H9 (cell line): ENCODE results near the gene CENPL. TPM values are rescaled to one million over a fixed set of nuclear protein-coding genes. Genes with fewer than 3 reads are reported as not detected.

Experiments used
- DNase-seq: peaks from one replicate; pipeline ENCODE4 v3.0.0-alpha.2; 2017
- H2AFZ ChIP-seq: one replicate; pipeline ENCODE4 v1.6.1; 2013; ENCODE audit warnings: mild to moderate bottlenecking, low read length, control low read depth, moderate library complexity
- H2AK5ac ChIP-seq: 2 replicates; pipeline ENCODE4 v1.6.1; 2013; ENCODE audit warnings: low read length, control low read depth, mixed read lengths; ENCODE audit not compliant: insufficient read length
- H2BK120ac ChIP-seq: one replicate; pipeline ENCODE4 v1.6.1; 2013; ENCODE audit warnings: low read depth, mild to moderate bottlenecking, low read length, control low read depth, inconsistent platforms; ENCODE audit not compliant: poor library complexity, severe bottlenecking
- H2BK12ac ChIP-seq: 2 replicates; pipeline ENCODE4 v1.6.1; 2013; ENCODE audit warnings: low read length, control low read depth, mixed read lengths, low read depth; ENCODE audit not compliant: insufficient read length
- H2BK15ac ChIP-seq: 2 replicates; pipeline ENCODE4 v1.6.1; 2013; ENCODE audit warnings: low read depth, low read length, control low read depth
- H2BK20ac ChIP-seq: one replicate; pipeline ENCODE4 v1.6.1; 2013; ENCODE audit warnings: low read depth, mild to moderate bottlenecking, low read length, control low read depth, inconsistent platforms; ENCODE audit not compliant: poor library complexity, severe bottlenecking
- H2BK5ac ChIP-seq: 2 replicates; pipeline ENCODE4 v1.6.1; 2013; ENCODE audit warnings: low read length, control low read depth, mixed read lengths; ENCODE audit not compliant: insufficient read length
- H3K14ac ChIP-seq: 2 replicates; pipeline ENCODE4 v1.6.1; 2013; ENCODE audit warnings: low read length, control low read depth; ENCODE audit not compliant: insufficient read depth
- H3K18ac ChIP-seq: 2 replicates; pipeline ENCODE4 v1.6.1; 2013; ENCODE audit warnings: low read depth, mild to moderate bottlenecking, mixed read lengths, low read length, control low read depth; ENCODE audit not compliant: insufficient read length
- H3K23ac ChIP-seq: 2 replicates; pipeline ENCODE4 v1.6.1; 2013; ENCODE audit warnings: low read length, control low read depth, mixed read lengths, low read depth; ENCODE audit not compliant: insufficient read length
- H3K23me2 ChIP-seq: 2 replicates; pipeline ENCODE4 v1.6.1; 2013; ENCODE audit warnings: low read depth, mild to moderate bottlenecking, mixed read lengths, low read length, control low read depth; ENCODE audit not compliant: insufficient read length, poor library complexity, severe bottlenecking
- H3K27ac ChIP-seq: 2 replicates; pipeline ENCODE4 v1.5.1; 2013; ENCODE audit warnings: low read length, control low read depth, mixed read lengths, low read depth; ENCODE audit not compliant: insufficient read length
- H3K27me3 ChIP-seq: 2 replicates; pipeline ENCODE4 v1.6.1; 2013; ENCODE audit warnings: low read length, control low read depth, inconsistent platforms; ENCODE audit not compliant: insufficient read depth
- H3K4ac ChIP-seq: 2 replicates; pipeline ENCODE4 v1.6.1; 2013; ENCODE audit warnings: low read depth, mild to moderate bottlenecking, control low read depth, inconsistent platforms, low read length, moderate library complexity
- H3K4me1 ChIP-seq: 2 replicates; pipeline ENCODE4 v1.6.1; 2013; ENCODE audit warnings: low read length, control low read depth, inconsistent platforms; ENCODE audit not compliant: insufficient read depth
- H3K4me2 ChIP-seq: 2 replicates; pipeline ENCODE4 v1.6.1; 2013; ENCODE audit warnings: low read length, control low read depth, mixed read lengths; ENCODE audit not compliant: insufficient read length, insufficient read depth
- H3K56ac ChIP-seq: 2 replicates; pipeline ENCODE4 v1.6.1; 2013; ENCODE audit warnings: low read depth, mild to moderate bottlenecking, mixed read lengths, low read length, control low read depth; ENCODE audit not compliant: insufficient read length
- H3K79me1 ChIP-seq: 2 replicates; pipeline ENCODE4 v1.6.1; 2013; ENCODE audit warnings: low read depth, mild to moderate bottlenecking, moderate library complexity, low read length, control low read depth, inconsistent platforms; ENCODE audit not compliant: insufficient read depth, poor library complexity, severe bottlenecking
- H3K79me2 ChIP-seq: 2 replicates; pipeline ENCODE4 v1.6.1; 2013; ENCODE audit warnings: low read length, control low read depth, inconsistent platforms; ENCODE audit not compliant: insufficient read depth
- H3K9ac ChIP-seq: 2 replicates; pipeline ENCODE4 v1.6.1; 2013; ENCODE audit warnings: low read length, control low read depth, mixed read lengths; ENCODE audit not compliant: insufficient read length; ENCODE audit errors: extremely low read depth
- H3K9me3 ChIP-seq: one replicate; pipeline ENCODE4 v1.6.1; 2013; ENCODE audit warnings: low read depth, low read length, inconsistent platforms; ENCODE audit not compliant: control insufficient read depth
- H3T11ph ChIP-seq: one replicate; pipeline ENCODE4 v1.6.1; 2013; ENCODE audit warnings: mild to moderate bottlenecking, low read length, control low read depth, inconsistent platforms
- H4K20me1 ChIP-seq: one replicate; pipeline ENCODE4 v1.6.1; 2013; ENCODE audit not compliant: control insufficient read depth, insufficient read length, insufficient read depth
- H4K5ac ChIP-seq: 2 replicates; pipeline ENCODE4 v1.6.1; 2013; ENCODE audit warnings: low read depth, mild to moderate bottlenecking, mixed read lengths, low read length, control low read depth; ENCODE audit not compliant: insufficient read length
- H4K8ac ChIP-seq: replicated peaks from 2 replicates; pipeline ENCODE4 v1.6.1; 2013; ENCODE audit warnings: low read length, control low read depth, mixed read lengths, low read depth; ENCODE audit not compliant: insufficient read length
- H4K91ac ChIP-seq: 2 replicates; pipeline ENCODE4 v1.6.1; 2013; ENCODE audit warnings: low read depth, mild to moderate bottlenecking, moderate library complexity, mixed read lengths, low read length, control low read depth; ENCODE audit not compliant: insufficient read length
- H3K27ac Mint-ChIP-seq, 3 experiments: 2 replicates in 2 of 3; 3 replicates in 1 of 3; pipeline ENCODE4 v1.8.0; 2020 to 2021; ENCODE audit warnings: mixed read lengths in 3 of 3, mild to moderate bottlenecking in 1 of 3, moderate library complexity in 1 of 3
- H3K27me3 Mint-ChIP-seq: 2 replicates; pipeline ENCODE4 v1.8.0; 2021; ENCODE audit warnings: low read depth, mild to moderate bottlenecking, moderate library complexity, mixed read lengths
- H3K36me3 Mint-ChIP-seq, 3 experiments: 2 replicates in 2 of 3; 3 replicates in 1 of 3; pipeline ENCODE4 v1.8.0; 2020 to 2021; ENCODE audit warnings: low read depth in 3 of 3, mixed read lengths in 3 of 3; ENCODE audit not compliant: insufficient read depth in 1 of 3
- H3K4me1 Mint-ChIP-seq, 2 experiments: 2 replicates each; pipeline ENCODE4 v1.8.0; 2020; ENCODE audit warnings: mixed read lengths in 2 of 2
- H3K4me3 Mint-ChIP-seq, 2 experiments: 2 replicates in 1 of 2; 3 replicates in 1 of 2; pipeline ENCODE4 v1.8.0; 2020 to 2021; ENCODE audit warnings: mild to moderate bottlenecking in 2 of 2, mixed read lengths in 2 of 2, moderate library complexity in 1 of 2
- H3K9me3 Mint-ChIP-seq, 2 experiments: 2 replicates in 1 of 2; 3 replicates in 1 of 2; pipeline ENCODE4 v1.8.0; 2020; ENCODE audit warnings: mild to moderate bottlenecking in 2 of 2, mixed read lengths in 2 of 2, moderate library complexity in 1 of 2
- WGBS: extraction: QIAGEN DNeasy Blood & Tissue Kit; methylation state at CpG from one replicate; pipeline ENCODE4 v1.1.7; 2013; ENCODE audit warnings: missing lambda C conversion rate, low lambda C conversion rate, mixed read lengths; ENCODE audit not compliant: insufficient read length; ENCODE audit errors: extremely low coverage; 5-methylcytosine and 5-hydroxymethylcytosine counted together
- total RNA-seq: library from RNA; stranded (reverse); gene quantifications from 2 replicates; pipeline ENCODE4 v1.2.1, GENCODE V29; 2021
- TF ChIP-seq, protein P1 (sequence below): fragments of 200-600 bp; sonication (generic); conservative IDR thresholded peaks from 3 replicates; pipeline ENCODE4 v1.8.0; 2021; ENCODE audit warnings: antibody characterized with exemption, mild to moderate bottlenecking

CENPL gene
- total RNA-seq, 1 experiment from 2014 or later: 14.4 TPM

DNA sequence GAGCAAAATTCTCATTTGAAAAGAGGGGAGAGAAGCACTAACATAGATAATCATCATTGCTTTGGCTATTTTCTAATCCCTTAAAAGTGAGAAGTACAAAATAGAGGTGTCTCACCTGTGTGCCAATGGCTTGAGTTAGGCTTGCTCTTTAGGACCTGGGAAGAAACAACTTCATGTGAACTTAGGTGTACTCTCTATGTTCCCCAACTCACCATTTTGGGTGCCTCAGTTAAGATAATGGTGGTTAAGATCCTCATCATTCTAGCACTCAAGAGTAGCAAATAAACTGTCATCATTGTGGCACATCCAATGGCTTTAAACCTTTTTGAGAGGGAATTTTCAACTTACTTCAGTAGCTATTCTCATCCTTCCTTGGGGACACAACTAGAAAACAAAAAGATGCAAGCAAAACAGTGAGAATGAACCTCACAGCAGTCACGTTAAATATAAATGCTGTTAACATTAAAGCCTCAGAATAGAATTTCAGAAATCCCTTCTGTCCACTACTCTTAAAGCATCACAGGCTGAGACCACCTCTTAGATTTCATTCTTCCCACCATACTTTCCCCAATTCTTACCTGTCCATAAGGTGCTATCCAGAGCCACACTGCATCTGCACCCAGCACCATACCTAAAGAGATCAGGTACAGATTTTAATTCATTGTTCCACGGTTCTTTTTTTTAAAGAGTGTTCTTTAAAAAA, 41.9 kb upstream of the CENPL start:
- TF ChIP-seq, protein P1, sequence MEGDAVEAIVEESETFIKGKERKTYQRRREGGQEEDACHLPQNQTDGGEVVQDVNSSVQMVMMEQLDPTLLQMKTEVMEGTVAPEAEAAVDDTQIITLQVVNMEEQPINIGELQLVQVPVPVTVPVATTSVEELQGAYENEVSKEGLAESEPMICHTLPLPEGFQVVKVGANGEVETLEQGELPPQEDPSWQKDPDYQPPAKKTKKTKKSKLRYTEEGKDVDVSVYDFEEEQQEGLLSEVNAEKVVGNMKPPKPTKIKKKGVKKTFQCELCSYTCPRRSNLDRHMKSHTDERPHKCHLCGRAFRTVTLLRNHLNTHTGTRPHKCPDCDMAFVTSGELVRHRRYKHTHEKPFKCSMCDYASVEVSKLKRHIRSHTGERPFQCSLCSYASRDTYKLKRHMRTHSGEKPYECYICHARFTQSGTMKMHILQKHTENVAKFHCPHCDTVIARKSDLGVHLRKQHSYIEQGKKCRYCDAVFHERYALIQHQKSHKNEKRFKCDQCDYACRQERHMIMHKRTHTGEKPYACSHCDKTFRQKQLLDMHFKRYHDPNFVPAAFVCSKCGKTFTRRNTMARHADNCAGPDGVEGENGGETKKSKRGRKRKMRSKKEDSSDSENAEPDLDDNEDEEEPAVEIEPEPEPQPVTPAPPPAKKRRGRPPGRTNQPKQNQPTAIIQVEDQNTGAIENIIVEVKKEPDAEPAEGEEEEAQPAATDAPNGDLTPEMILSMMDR: no peak
- H2BK12ac ChIP-seq: no peak overlapping the region
- no peak overlapping the region for H2BK5ac ChIP-seq
- no peaks in the 10 kb centered on the region for H4K20me1 ChIP-seq
- peak overlapping the region; percentile 78; the same call in 1 of the 2 replicates for H3K14ac ChIP-seq
- peaks cover 32 to 47% of the 10 kb centered on the region in 2 experiments for H3K4me1 Mint-ChIP-seq
- H3K27ac ChIP-seq: peak overlapping the region; percentile 68
- WGBS: no CpG with 5 or more reads among the region's 2 CpGs
- peak overlapping the region; percentile 98 to 99 for H3K4me3 Mint-ChIP-seq
- no peaks in the 10 kb centered on the region for H3K9me3 ChIP-seq
- peaks cover 10% of the 10 kb centered on the region for H3K23me2 ChIP-seq
- peaks cover 3% of the 10 kb centered on the region; the same call in 1 of the 2 replicates for H3K27me3 Mint-ChIP-seq
- H2AK5ac ChIP-seq: no peak overlapping the region
- no peak overlapping the region for H2BK15ac ChIP-seq
- no peak overlapping the region for H4K5ac ChIP-seq
- H3K4ac ChIP-seq: no peak overlapping the region
- H3K27ac Mint-ChIP-seq: peak overlapping the region; percentile 99 to 100 (median 99)
- peaks cover 0 to 9% of the 10 kb centered on the region in 2 experiments; a peak in 2 of 5 replicates for H3K9me3 Mint-ChIP-seq
- H3T11ph ChIP-seq: no peak overlapping the region
- peaks cover 16% of the 10 kb centered on the region; the same call in 1 of the 2 replicates for H3K79me2 ChIP-seq
- H3K23ac ChIP-seq: no peak overlapping the region
- H3K4me1 ChIP-seq: no peaks in the 10 kb centered on the region
- H3K4me2 ChIP-seq: peak overlapping the region; percentile 51
- no peak overlapping the region for H2BK120ac ChIP-seq
- H3K36me3 Mint-ChIP-seq: peaks cover 53 to 71% (median 61%) of the 10 kb centered on the region in 3 experiments
- no peak overlapping the region for H3K18ac ChIP-seq
- no peak overlapping the region for H3K56ac ChIP-seq
- H2AFZ ChIP-seq: no peak overlapping the region
- no peaks in the 10 kb centered on the region for H3K27me3 ChIP-seq
- H3K79me1 ChIP-seq: no peaks in the 10 kb centered on the region
- no peak for DNase-seq
- no peak overlapping the region for H4K91ac ChIP-seq
- H3K9ac ChIP-seq: peak overlapping the region; percentile 98
- no peak overlapping the region for H4K8ac ChIP-seq
- H2BK20ac ChIP-seq: no peak overlapping the region
